PC-9 (cell line): ENCODE data around the gene LACTB.

Experiments used
- EZH2 ChIP-seq: fragments of 200-600 bp; sonication (generic); IDR thresholded peaks from 2 replicates; pipeline ENCODE4 v1.8.0; 2017; ENCODE audit warnings: antibody characterized with exemption, low read depth
- TF ChIP-seq, protein P1 (sequence below): fragments of 200-600 bp; sonication (generic); conservative IDR thresholded peaks from 2 replicates; pipeline ENCODE4 v1.6.1; 2017; ENCODE audit warnings: mixed run types, antibody characterized with exemption, mild to moderate bottlenecking, moderate library complexity

DNA sequence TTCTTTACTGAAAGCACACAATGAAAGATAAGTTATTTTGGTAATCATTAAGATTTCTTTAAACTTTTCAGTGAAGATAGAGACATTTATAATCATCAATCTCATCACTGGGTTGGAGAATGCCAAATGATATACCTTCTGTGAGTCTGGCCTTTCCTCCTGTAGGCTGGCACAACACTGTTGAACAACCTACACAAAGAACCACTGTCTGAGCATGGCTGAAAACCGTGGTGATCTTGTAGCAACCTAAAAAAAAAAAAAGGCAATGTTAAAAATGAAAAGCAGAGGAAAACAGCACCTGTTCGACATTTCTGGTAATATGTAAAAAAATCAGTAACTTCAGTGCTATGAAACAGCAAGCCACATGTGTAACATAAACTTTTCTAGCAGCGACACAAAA lies 33.8 kb downstream of the LACTB start:
- no peak for TF ChIP-seq EZH2
- TF ChIP-seq, protein P1, sequence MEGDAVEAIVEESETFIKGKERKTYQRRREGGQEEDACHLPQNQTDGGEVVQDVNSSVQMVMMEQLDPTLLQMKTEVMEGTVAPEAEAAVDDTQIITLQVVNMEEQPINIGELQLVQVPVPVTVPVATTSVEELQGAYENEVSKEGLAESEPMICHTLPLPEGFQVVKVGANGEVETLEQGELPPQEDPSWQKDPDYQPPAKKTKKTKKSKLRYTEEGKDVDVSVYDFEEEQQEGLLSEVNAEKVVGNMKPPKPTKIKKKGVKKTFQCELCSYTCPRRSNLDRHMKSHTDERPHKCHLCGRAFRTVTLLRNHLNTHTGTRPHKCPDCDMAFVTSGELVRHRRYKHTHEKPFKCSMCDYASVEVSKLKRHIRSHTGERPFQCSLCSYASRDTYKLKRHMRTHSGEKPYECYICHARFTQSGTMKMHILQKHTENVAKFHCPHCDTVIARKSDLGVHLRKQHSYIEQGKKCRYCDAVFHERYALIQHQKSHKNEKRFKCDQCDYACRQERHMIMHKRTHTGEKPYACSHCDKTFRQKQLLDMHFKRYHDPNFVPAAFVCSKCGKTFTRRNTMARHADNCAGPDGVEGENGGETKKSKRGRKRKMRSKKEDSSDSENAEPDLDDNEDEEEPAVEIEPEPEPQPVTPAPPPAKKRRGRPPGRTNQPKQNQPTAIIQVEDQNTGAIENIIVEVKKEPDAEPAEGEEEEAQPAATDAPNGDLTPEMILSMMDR: no peak
